ENCODE measurements around the gene TRPM6.

- TF ChIP-seq, protein P1, sequence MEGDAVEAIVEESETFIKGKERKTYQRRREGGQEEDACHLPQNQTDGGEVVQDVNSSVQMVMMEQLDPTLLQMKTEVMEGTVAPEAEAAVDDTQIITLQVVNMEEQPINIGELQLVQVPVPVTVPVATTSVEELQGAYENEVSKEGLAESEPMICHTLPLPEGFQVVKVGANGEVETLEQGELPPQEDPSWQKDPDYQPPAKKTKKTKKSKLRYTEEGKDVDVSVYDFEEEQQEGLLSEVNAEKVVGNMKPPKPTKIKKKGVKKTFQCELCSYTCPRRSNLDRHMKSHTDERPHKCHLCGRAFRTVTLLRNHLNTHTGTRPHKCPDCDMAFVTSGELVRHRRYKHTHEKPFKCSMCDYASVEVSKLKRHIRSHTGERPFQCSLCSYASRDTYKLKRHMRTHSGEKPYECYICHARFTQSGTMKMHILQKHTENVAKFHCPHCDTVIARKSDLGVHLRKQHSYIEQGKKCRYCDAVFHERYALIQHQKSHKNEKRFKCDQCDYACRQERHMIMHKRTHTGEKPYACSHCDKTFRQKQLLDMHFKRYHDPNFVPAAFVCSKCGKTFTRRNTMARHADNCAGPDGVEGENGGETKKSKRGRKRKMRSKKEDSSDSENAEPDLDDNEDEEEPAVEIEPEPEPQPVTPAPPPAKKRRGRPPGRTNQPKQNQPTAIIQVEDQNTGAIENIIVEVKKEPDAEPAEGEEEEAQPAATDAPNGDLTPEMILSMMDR (IDR thresholded peaks at IDR 0.05 in 8 of 11, conservative IDR thresholded peaks at IDR 0.05 in 3 of 11): no peak
- no peak for TF ChIP-seq POLR2AphosphoS5 (IDR thresholded peaks at IDR 0.05)
- TF ChIP-seq POLR2A (IDR thresholded peaks at IDR 0.05): no peak
These were observed 20.2 kb downstream of the TRPM6 start for GRCh38 chr9:74867483-74867882.

Measured in spleen (tissue), 7 donors.